GM21825 (cell line): ENCODE measurements around the gene DXO.
"Not testable (repeated sequence)": the region's sequence is repeated elsewhere in the genome, so short reads cannot be mapped to it uniquely, and the experiment has no call there.

ENCODE experiments used
- ATAC-seq: cut with Tn5 transposase; IDR thresholded peaks from one replicate; pipeline ENCODE4 v1.9.1; 2021; ENCODE audit warnings: mild to moderate bottlenecking, moderate library complexity; ENCODE audit not compliant: unreplicated experiment

Gene DXO

DNA sequence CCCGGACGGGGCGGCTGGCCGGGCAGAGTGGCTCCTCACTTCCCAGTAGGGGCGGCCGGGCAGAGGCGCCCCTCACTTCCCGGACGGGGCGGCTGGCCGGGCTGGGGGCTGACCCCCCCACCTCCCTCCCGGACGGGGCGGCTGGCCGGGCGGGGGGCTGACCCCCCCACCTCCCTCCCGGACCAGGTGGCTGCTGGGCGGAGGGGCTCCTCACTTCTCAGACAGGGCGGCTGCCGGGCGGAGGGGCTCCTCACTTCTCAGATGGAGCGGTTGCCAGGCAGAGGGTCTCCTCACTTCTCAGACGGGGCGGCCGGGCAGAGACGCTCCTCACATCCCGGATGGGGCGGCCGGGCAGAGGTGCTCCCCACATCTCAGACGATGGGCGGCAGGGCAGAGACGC is 39.8 kb downstream of the DXO start:
- ATAC-seq = not testable (repeated sequence)

GRCh38 chr6:31930962-31931361 is 41.0 kb downstream of the DXO start:
- no peak for ATAC-seq

- ATAC-seq = no peak
Observed at GRCh38 chr6:31928672-31928939, 43.3 kb downstream of the DXO start.

DNA sequence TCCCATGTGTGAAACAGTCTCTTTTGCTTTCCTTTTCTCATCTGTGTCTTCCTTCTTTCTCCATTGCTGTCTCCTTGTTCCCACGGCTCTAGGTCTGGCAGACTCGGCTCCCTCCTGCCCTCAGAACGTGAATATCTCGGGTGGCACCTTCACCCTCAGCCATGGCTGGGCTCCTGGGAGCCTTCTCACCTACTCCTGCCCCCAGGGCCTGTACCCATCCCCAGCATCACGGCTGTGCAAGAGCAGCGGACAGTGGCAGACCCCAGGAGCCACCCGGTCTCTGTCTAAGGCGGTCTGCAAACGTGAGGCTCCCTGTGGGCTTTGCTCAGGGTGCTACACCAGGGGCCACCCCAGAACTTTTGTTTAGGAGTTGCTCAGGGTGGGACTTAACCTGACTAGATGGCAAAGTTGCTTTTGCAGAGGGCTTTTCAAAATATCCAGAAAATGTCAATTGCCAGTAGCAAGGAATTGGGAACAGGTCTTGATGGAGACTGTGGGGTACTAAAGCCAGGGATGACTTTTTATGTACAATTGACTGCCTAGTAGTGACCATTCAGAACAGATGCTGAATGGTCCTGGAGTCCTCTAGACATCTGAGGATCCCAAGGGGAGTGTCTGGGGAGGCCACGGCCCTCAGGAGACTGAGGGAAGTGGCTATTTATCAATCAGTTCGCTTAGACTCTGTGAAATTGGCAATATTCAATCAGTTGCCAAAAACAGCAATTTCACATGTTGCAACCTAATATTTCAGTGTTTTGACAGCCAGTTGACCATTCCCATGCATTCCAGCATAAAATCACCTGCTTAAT is 43.9 kb downstream of the DXO start:
- ATAC-seq = no peak

- no peak for ATAC-seq
Observed at GRCh38 chr6:31927242-31927862, 44.6 kb downstream of the DXO start, which contains the start of gene C2. Gene C2 (plus strand): TSS chr6:31927717. CDS start chr6:31927753, 36 bp downstream.

DNA sequence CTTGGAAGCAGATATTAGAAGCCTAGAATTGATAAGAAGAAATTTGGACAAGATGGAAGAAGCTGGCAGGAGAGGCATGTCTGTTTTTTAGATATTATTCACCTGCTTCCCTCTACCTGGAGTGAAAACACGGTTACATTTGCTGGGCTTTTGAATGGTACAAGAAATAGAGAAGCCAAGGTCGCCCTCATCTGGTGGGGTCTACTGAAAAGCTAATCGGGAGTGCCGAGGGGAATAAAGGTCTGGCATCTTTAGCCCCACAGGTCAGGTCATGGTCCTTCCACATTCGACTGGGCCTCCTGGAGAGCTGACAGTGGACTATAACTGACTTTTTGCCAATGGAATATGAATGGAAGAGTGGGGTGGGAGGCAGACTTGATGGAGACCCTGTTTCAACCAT is 49.0 kb downstream of the DXO start:
- ATAC-seq = no peak

GRCh38 chr6:31920811-31921210 is 51.1 kb downstream of the DXO start:
- no peak for ATAC-seq
